ENCODE measurements around the gene DIO3. TPM values are rescaled to one million over a fixed set of nuclear protein-coding genes. Genes with fewer than 3 reads are reported as not detected.

Gene DIO3
- total RNA-seq, 4 donors from 2014 or later, result 4.2 to 19.5 (median 5.3) TPM

GRCh38 chr14:101577221-101577909 lies 16.1 kb downstream of the DIO3 start:
- TF ChIP-seq CTCF (IDR thresholded peaks at IDR 0.05) (no peak), EP300 (IDR thresholded peaks at IDR 0.05) (no peak), POLR2A (IDR thresholded peaks at IDR 0.05) (no peak)
- Histone ChIP-seq H3K36me3 (no peaks in the 10 kb centered on the region), H3K27me3 (no peaks in the 10 kb centered on the region), H3K4me3 (no peak overlapping the region), H3K4me1 (no peaks in the 10 kb centered on the region), H3K27ac (no peak overlapping the region), H3K9me3 (peaks cover 0 to 4% (median 0%) of the 10 kb centered on the region in 4 donors)
- no peak for DNase-seq (ENCODE audit: low spot score in 2 of 2)
- WGBS, 2 donors, result 89 to 93% methylated on average over 4 to 10 of the region's 10 CpGs

- no peak overlapping the region for H3K4me3 ChIP-seq
- DNase-seq (ENCODE audit: low spot score in 2 of 2), result no peak
- no peak overlapping the region for H3K27ac ChIP-seq
- TF ChIP-seq EP300 (IDR thresholded peaks at IDR 0.05), result no peak
- no peak for TF ChIP-seq POLR2A (IDR thresholded peaks at IDR 0.05)
- TF ChIP-seq CTCF (IDR thresholded peaks at IDR 0.05), result no peak
- H3K36me3 ChIP-seq, result no peaks in the 10 kb centered on the region
- H3K9me3 ChIP-seq, result peaks cover 0 to 4% (median 0%) of the 10 kb centered on the region in 4 donors
- no peaks in the 10 kb centered on the region for H3K4me1 ChIP-seq
- H3K27me3 ChIP-seq, result no peaks in the 10 kb centered on the region
- 70 to 74% methylated on average over 6 to 8 of the region's 8 CpGs for WGBS, 2 donors
Observed at GRCh38 chr14:101578489-101578888, 17.2 kb downstream of the DIO3 start.

GRCh38 chr14:101579372-101580080 lies 18.2 kb downstream of the DIO3 start:
- 80 to 82% methylated on average over 6 to 7 of the region's 11 CpGs for WGBS, 2 donors
- H3K4me1 ChIP-seq, result peaks cover 0 to 5% (median 0%) of the 10 kb centered on the region in 4 donors
- DNase-seq (ENCODE audit: low spot score in 2 of 2), result no peak
- no peaks in the 10 kb centered on the region for H3K27me3 ChIP-seq
- H3K9me3 ChIP-seq, result peaks cover 0 to 6% (median 0%) of the 10 kb centered on the region in 4 donors
- no peak overlapping the region for H3K27ac ChIP-seq
- TF ChIP-seq EP300 (IDR thresholded peaks at IDR 0.05) (no peak), CTCF (IDR thresholded peaks at IDR 0.05) (no peak), POLR2A (IDR thresholded peaks at IDR 0.05) (no peak)
- H3K4me3 ChIP-seq, result no peak overlapping the region
- H3K36me3 ChIP-seq, result no peaks in the 10 kb centered on the region

GRCh38 chr14:101581806-101582205 lies 20.5 kb downstream of the DIO3 start:
- DNase-seq (ENCODE audit: low spot score in 2 of 2), result no peak
- WGBS, 2 donors, result 68 to 81% methylated on average over 9 of the region's 9 CpGs
- no peaks in the 10 kb centered on the region for H3K36me3 ChIP-seq
- H3K9me3 ChIP-seq, result peaks cover 0 to 7% (median 0%) of the 10 kb centered on the region in 4 donors
- peaks cover 0 to 5% (median 0%) of the 10 kb centered on the region in 4 donors for H3K4me1 ChIP-seq
- H3K27me3 ChIP-seq, result no peaks in the 10 kb centered on the region
- no peak overlapping the region for H3K4me3 ChIP-seq
- no peak overlapping the region for H3K27ac ChIP-seq
- no peak for TF ChIP-seq CTCF (IDR thresholded peaks at IDR 0.05)
- no peak for TF ChIP-seq EP300 (IDR thresholded peaks at IDR 0.05)
- no peak for TF ChIP-seq POLR2A (IDR thresholded peaks at IDR 0.05)

- H3K4me1 ChIP-seq, result peaks cover 0 to 5% (median 0%) of the 10 kb centered on the region in 4 donors
- no peaks in the 10 kb centered on the region for H3K27me3 ChIP-seq
- TF ChIP-seq POLR2A (IDR thresholded peaks at IDR 0.05), result no peak
- no peak for TF ChIP-seq CTCF (IDR thresholded peaks at IDR 0.05)
- TF ChIP-seq EP300 (IDR thresholded peaks at IDR 0.05), result no peak
Observed at GRCh38 chr14:101582294-101582693, 21.0 kb downstream of the DIO3 start.

More at GRCh38 chr14:101582294-101582693, 21.0 kb downstream of the DIO3 start:
- H3K9me3 ChIP-seq, result peaks cover 0 to 7% (median 0%) of the 10 kb centered on the region in 4 donors
- no peak for DNase-seq (ENCODE audit: low spot score in 2 of 2)
- no peaks in the 10 kb centered on the region for H3K36me3 ChIP-seq
- no peak overlapping the region for H3K4me3 ChIP-seq
- no peak overlapping the region for H3K27ac ChIP-seq
- 67 to 74% methylated on average over 5 of the region's 5 CpGs for WGBS, 2 donors
